NT2/D1 (cell line): ENCODE results near the gene MALRD1.

Source experiments
- SUZ12 ChIP-seq: IDR thresholded peaks from 2 replicates; pipeline ENCODE4 v1.6.1; 2011; ENCODE audit not compliant: insufficient read length, insufficient read depth; ENCODE audit errors: extremely low read depth
- YY1 ChIP-seq: IDR thresholded peaks from 2 replicates; pipeline ENCODE4 v1.6.1; 2011; ENCODE audit not compliant: insufficient read length, insufficient read depth
- ZNF274 ChIP-seq: IDR thresholded peaks from 2 replicates; pipeline ENCODE4 v1.6.1; 2011; ENCODE audit warnings: mild to moderate bottlenecking, low read depth, low read length

DNA sequence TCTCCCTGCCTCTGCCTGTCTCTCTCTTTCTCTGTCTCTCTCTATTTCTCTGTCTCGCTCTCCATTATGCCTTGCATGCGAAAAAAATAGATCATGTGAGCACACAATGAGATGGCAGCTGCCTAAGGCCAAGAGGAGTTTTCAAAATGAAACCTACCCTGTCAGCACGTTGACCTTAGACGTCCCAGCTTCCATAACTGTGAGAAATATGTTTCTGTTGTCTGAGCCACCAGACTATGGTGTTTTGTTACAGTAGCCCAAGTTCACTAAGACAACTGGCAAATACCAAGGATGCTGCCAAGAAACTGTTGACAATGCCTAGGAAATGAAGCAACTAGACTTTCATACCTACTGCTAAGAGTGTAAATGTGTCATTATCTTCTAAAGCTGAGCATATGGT lies 697.1 kb downstream of the MALRD1 start:
- TF ChIP-seq SUZ12, result no peak
- TF ChIP-seq YY1, result no peak
- no peak for TF ChIP-seq ZNF274
